Tibial nerve (tissue), 4 donors: Measurements from ENCODE around the gene CHORDC1. TPM values are rescaled to one million over a fixed set of nuclear protein-coding genes. Genes with fewer than 3 reads are reported as not detected.

Source experiments
- DNase-seq, 2 donors: peaks; one replicate each; pipeline ENCODE4 v3.0.0-alpha.2; 2019; ENCODE audit warnings: low spot score in 2 of 2
- H3K27ac ChIP-seq, 4 donors: fragments of 200-600 bp; sonication (generic) in 3 of 4; one replicate each; pipeline ENCODE4 v1.5.1; 2017 to 2019; ENCODE audit warnings: mild to moderate bottlenecking in 1 of 4
- H3K27me3 ChIP-seq, 2 donors: fragments of 200-600 bp; sonication (generic) in 1 of 2; one replicate each; pipeline versions ENCODE4 v1.5.1 to v1.6.0; 2017 to 2019
- H3K36me3 ChIP-seq, 3 donors: fragments of 200-600 bp; sonication (generic); one replicate each; pipeline ENCODE4 v1.5.1; 2018 to 2019
- H3K4me1 ChIP-seq, 4 donors: fragments of 200-600 bp; sonication (generic) in 3 of 4; one replicate each; pipeline ENCODE4 v1.5.1; 2017 to 2019
- H3K4me3 ChIP-seq, 4 donors: fragments of 200-600 bp; sonication (generic) in 3 of 4; one replicate each; pipeline ENCODE4 v1.5.1; 2017 to 2019; ENCODE audit warnings: mild to moderate bottlenecking in 1 of 4, moderate library complexity in 1 of 4
- H3K9me3 ChIP-seq, 4 donors: fragments of 200-600 bp; sonication (generic) in 3 of 4; one replicate each; pipeline ENCODE4 v1.5.1; 2017 to 2019
- EP300 ChIP-seq, 2 donors: sonication (generic); formaldehyde crosslinking; IDR thresholded peaks; one replicate each; pipeline ENCODE4 v1.6.1; 2017; ENCODE audit warnings: antibody characterized with exemption in 2 of 2, mild to moderate bottlenecking in 1 of 2
- POLR2A ChIP-seq, 2 donors: fragments of 450-650 bp; IDR thresholded peaks; one replicate each; pipeline ENCODE4 v1.6.1; 2017; ENCODE audit warnings: antibody characterized with exemption in 2 of 2, mild to moderate bottlenecking in 2 of 2, moderate library complexity in 2 of 2
- WGBS, 2 donors: methylation state at CpG; one replicate each; pipeline ENCODE4 v1.1.5; 2018; 5-methylcytosine and 5-hydroxymethylcytosine counted together
- total RNA-seq, 4 donors: library from RNA; depleted of rRNA; stranded (reverse); fragments of >200 nt; gene quantifications; one replicate each; pipeline ENCODE4 v1.1.0, GENCODE V29; 2016
- TF ChIP-seq, protein P1 (sequence below), 5 experiments: fragments of 200-600 bp in 3 of 5; fragments of 450-650 bp in 2 of 5; sonication (generic) in 3 of 5; IDR thresholded peaks; one replicate each; pipeline ENCODE4 v1.5.1; 2016 to 2019; ENCODE audit warnings: antibody characterized with exemption in 5 of 5, mild to moderate bottlenecking in 3 of 5, moderate library complexity in 2 of 5

The CHORDC1 gene
- 10 to 100 TPM; 30.0 to 69.3 (median 46.6) TPM for total RNA-seq

GRCh38 chr11:90222459-90223247, at the start of gene CHORDC1:
Gene CHORDC1 (minus strand): TSS chr11:90223049. CDS start chr11:90222954, 95 bp downstream.
- Histone ChIP-seq H3K27me3 (no peaks in the 10 kb centered on the region), H3K27ac (peak within 1 kb of the TSS; percentile 88 to 91 (median 89)), H3K4me1 (peaks cover 0 to 52% (median 18%) of the 10 kb centered on the region in 4 donors), H3K36me3 (no peaks in the 10 kb centered on the region), H3K9me3 (no peaks in the 10 kb centered on the region), H3K4me3 (peak within 1 kb of the TSS; percentile 60 to 91 (median 81))
- TF ChIP-seq, protein P1, sequence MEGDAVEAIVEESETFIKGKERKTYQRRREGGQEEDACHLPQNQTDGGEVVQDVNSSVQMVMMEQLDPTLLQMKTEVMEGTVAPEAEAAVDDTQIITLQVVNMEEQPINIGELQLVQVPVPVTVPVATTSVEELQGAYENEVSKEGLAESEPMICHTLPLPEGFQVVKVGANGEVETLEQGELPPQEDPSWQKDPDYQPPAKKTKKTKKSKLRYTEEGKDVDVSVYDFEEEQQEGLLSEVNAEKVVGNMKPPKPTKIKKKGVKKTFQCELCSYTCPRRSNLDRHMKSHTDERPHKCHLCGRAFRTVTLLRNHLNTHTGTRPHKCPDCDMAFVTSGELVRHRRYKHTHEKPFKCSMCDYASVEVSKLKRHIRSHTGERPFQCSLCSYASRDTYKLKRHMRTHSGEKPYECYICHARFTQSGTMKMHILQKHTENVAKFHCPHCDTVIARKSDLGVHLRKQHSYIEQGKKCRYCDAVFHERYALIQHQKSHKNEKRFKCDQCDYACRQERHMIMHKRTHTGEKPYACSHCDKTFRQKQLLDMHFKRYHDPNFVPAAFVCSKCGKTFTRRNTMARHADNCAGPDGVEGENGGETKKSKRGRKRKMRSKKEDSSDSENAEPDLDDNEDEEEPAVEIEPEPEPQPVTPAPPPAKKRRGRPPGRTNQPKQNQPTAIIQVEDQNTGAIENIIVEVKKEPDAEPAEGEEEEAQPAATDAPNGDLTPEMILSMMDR (IDR thresholded peaks at IDR 0.05) = no peak
- peak; percentile 64 to 100 for TF ChIP-seq EP300 (IDR thresholded peaks at IDR 0.05)
- TF ChIP-seq POLR2A (IDR thresholded peaks at IDR 0.05) = peak; percentile 96 to 97
- WGBS, 2 donors = 1% methylated on average over 42 to 58 of the region's 71 CpGs
- peak; percentile 81 to 89 for DNase-seq

- no peaks in the 10 kb centered on the region for H3K9me3 ChIP-seq
- no peak for DNase-seq
- no peaks in the 10 kb centered on the region for H3K36me3 ChIP-seq
- no peak overlapping the region for H3K27ac ChIP-seq
- no peak overlapping the region for H3K4me3 ChIP-seq
- no peaks in the 10 kb centered on the region for H3K4me1 ChIP-seq
- no peaks in the 10 kb centered on the region for H3K27me3 ChIP-seq
- WGBS, 2 donors = 100% methylated on average over 1 of the region's 1 CpG
- TF ChIP-seq POLR2A (IDR thresholded peaks at IDR 0.05) (no peak), EP300 (IDR thresholded peaks at IDR 0.05) (no peak)
- TF ChIP-seq, protein P1 (IDR thresholded peaks at IDR 0.05) = no peak
Measured at GRCh38 chr11:90257158-90257525, 34.3 kb upstream of the CHORDC1 start.

DNA sequence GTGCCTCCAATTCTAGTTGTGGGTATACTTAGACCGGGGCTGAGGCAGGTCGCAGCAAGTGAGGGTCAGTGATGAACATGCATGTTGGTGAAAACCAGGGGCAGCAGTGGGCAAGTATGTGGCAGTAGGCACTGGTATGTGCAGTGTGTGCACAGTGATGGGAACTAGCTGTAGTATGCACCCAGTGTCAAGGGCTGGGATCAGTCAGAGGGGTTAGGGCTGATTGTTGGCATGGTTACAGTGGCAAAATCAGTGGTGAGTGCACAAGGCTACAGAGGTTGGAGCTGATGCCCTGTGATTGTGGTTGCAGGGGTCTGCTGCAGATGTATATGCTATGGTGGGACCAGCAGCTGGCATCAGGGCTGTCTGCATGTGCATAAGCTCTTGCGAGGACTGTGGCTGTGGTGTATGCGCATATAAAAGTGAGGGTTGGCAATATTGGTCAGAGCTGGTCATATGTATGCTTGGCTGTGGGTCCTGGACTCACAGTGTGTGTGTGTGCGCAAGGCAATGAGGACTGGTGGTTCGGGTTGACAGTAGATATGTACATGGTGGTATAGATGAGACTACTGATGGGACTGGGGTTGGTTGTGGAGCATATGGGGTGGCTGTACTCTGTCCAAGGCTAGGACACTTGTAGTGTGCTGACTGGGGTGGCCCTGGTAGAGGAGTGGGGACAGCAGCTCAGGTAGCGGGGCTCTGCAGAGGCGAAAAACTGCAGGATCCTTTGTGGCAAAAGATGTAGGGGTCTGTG, 33.7 kb upstream of the CHORDC1 start:
- H3K36me3 ChIP-seq = no peaks in the 10 kb centered on the region
- H3K27me3 ChIP-seq = no peaks in the 10 kb centered on the region
- no peaks in the 10 kb centered on the region for H3K4me1 ChIP-seq
- 86 to 87% methylated on average over 8 of the region's 8 CpGs for WGBS, 2 donors
- TF ChIP-seq, protein P1 (IDR thresholded peaks at IDR 0.05) = no peak
- TF ChIP-seq POLR2A (IDR thresholded peaks at IDR 0.05) (no peak), EP300 (IDR thresholded peaks at IDR 0.05) (no peak)
- H3K9me3 ChIP-seq = no peaks in the 10 kb centered on the region
- H3K4me3 ChIP-seq = no peak overlapping the region
- DNase-seq = no peak
- H3K27ac ChIP-seq = no peak overlapping the region

GRCh38 chr11:90254065-90254464, 31.2 kb upstream of the CHORDC1 start:
- Histone ChIP-seq H3K4me1 (no peaks in the 10 kb centered on the region), H3K27me3 (no peaks in the 10 kb centered on the region), H3K9me3 (no peaks in the 10 kb centered on the region), H3K27ac (no peak overlapping the region), H3K4me3 (no peak overlapping the region), H3K36me3 (no peaks in the 10 kb centered on the region)
- DNase-seq = no peak
- 74 to 76% methylated on average over 2 of the region's 2 CpGs for WGBS, 2 donors
- no peak for TF ChIP-seq EP300 (IDR thresholded peaks at IDR 0.05)
- TF ChIP-seq, protein P1 (IDR thresholded peaks at IDR 0.05) = no peak
- no peak for TF ChIP-seq POLR2A (IDR thresholded peaks at IDR 0.05)

GRCh38 chr11:90252053-90252452, 29.2 kb upstream of the CHORDC1 start:
- no peak for DNase-seq
- no peak overlapping the region for H3K27ac ChIP-seq
- H3K9me3 ChIP-seq = no peaks in the 10 kb centered on the region
- H3K4me1 ChIP-seq = no peaks in the 10 kb centered on the region
- no peak overlapping the region for H3K4me3 ChIP-seq
- TF ChIP-seq POLR2A (IDR thresholded peaks at IDR 0.05) (no peak), EP300 (IDR thresholded peaks at IDR 0.05) (no peak)
- H3K27me3 ChIP-seq = no peaks in the 10 kb centered on the region
- H3K36me3 ChIP-seq = no peaks in the 10 kb centered on the region
- WGBS, 2 donors = 47 to 49% methylated on average over 3 of the region's 3 CpGs
